Right lobe of liver (tissue), 4 donors: ENCODE measurements around the gene CAD.

Source experiments
- CTCF ChIP-seq, 4 donors: fragments of 200-600 bp in 3 of 4; fragments of 450-650 bp in 1 of 4; IDR thresholded peaks; one replicate each; pipeline versions ENCODE4 v1.5.1 to v1.8.0; 2016 to 2022; ENCODE audit warnings: antibody characterized with exemption in 4 of 4, mild to moderate bottlenecking in 2 of 4
- POLR2A ChIP-seq: fragments of 450-650 bp; IDR thresholded peaks from one replicate; pipeline ENCODE4 v1.6.1; 2017; ENCODE audit warnings: antibody characterized with exemption, mild to moderate bottlenecking
- donor health status: DM: no; HTN: no; CAD: no.
- donor health status: DM: no; HTN: no; CAD: no.
- donor health status: DM: no; HTN: yes; CAD: no.

GRCh38 chr2:27256855-27257454 is 39.8 kb downstream of the CAD start:
- TF ChIP-seq CTCF (IDR thresholded peaks at IDR 0.05) (no peak), POLR2A (no peak)
